LNCaP clone FGC (cell line): ENCODE data around the gene ZSWIM9.

ENCODE experiments used
- DNase-seq: peaks from one replicate; pipeline ENCODE4 v3.0.0-alpha.2; 2011; ENCODE audit warnings: low read depth
- H3K4me3 ChIP-seq: 2 replicates; pipeline ENCODE4 v1.5.1; 2011; ENCODE audit warnings: mild to moderate bottlenecking, low read depth, low read length, control low read depth
- TF ChIP-seq, protein P1 (sequence below): IDR thresholded peaks from 2 replicates; pipeline ENCODE4 v1.5.1; 2012; ENCODE audit warnings: mild to moderate bottlenecking; ENCODE audit not compliant: control insufficient read depth, insufficient read depth; ENCODE audit errors: extremely low read depth

Gene ZSWIM9

DNA sequence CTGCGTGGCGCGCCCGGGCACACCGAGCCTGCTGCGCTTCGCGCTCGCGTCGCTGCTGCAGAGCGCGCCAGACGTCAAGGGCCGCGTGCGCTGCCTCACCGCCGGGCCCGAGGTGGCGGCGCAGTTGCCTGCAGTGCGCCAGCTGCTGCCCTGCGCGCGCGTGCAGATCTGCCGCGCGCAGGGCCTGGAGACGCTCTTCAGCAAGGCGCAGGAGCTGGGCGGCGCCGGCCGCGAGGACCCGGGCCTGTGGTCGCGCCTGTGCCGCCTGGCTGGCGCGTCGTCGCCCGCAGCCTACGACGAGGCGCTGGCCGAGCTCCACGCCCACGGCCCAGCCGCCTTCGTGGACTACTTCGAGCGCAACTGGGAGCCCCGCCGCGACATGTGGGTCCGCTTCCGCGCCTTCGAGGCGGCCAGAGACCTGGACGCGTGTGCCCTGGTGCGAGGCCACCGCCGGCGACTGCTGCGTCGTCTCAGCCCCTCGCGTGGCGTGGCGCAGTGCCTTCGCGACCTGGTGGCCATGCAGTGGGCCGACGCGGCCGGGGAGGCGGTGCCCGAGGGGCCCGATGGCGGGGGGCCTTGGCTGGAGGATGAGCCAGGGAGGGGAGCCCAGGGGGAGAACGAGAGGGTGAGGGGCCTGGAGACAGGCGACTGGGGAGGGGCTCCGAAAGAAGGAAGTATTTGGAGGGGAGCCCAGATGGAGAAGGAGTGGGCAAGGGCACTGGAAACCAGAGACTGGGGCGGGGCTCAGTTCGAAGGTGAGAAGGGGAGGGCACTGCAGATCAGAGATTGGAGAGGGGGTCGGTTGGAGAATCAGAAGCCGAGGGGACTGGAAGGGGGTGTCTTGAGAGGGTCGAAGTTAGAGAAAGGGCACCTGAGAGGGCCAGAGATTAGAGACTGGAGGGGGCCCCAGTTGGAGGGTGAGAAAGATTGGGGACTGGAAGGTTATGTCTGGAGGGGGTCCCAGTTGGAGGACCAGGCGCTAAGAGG lies 24.7 kb downstream of the ZSWIM9 start:
- DNase-seq: no peak
- TF ChIP-seq, protein P1, sequence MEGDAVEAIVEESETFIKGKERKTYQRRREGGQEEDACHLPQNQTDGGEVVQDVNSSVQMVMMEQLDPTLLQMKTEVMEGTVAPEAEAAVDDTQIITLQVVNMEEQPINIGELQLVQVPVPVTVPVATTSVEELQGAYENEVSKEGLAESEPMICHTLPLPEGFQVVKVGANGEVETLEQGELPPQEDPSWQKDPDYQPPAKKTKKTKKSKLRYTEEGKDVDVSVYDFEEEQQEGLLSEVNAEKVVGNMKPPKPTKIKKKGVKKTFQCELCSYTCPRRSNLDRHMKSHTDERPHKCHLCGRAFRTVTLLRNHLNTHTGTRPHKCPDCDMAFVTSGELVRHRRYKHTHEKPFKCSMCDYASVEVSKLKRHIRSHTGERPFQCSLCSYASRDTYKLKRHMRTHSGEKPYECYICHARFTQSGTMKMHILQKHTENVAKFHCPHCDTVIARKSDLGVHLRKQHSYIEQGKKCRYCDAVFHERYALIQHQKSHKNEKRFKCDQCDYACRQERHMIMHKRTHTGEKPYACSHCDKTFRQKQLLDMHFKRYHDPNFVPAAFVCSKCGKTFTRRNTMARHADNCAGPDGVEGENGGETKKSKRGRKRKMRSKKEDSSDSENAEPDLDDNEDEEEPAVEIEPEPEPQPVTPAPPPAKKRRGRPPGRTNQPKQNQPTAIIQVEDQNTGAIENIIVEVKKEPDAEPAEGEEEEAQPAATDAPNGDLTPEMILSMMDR: no peak
- H3K4me3 ChIP-seq: no peak overlapping the region

- DNase-seq: no peak
- TF ChIP-seq, protein P1: no peak
- H3K4me3 ChIP-seq: no peak overlapping the region
Measured at GRCh38 chr19:48196321-48196763, 25.9 kb downstream of the ZSWIM9 start.

- H3K4me3 ChIP-seq: no peak overlapping the region
- TF ChIP-seq, protein P1: no peak
- no peak for DNase-seq
Measured at GRCh38 chr19:48196933-48197665, 26.6 kb downstream of the ZSWIM9 start.

DNA sequence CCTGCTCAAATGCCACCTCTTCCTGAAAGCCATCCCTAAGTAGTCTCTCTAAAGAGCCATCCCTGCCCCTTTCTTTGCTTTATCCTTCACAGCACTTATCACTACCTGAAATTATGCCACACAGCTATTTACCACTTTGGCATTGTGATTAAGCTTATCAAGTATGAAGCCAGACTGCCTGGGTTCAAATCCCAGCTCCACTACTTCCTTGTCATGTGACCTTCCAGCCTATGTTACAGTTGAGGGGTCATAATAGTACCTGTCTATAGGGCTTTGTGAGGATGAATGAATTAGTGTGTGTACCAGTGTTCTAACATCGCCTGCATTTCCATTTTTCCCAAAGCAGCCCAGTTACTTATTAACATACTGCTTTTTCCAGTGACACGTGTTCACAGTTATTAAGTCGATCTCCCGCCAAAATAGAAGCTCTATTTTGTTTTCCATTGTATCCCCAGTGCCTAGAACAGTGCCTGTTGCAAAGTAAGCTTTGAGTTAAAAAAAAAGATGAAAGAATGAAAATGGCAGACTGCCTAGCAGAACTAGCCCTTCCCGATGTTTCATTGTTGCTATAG lies 32.8 kb downstream of the ZSWIM9 start:
- TF ChIP-seq, protein P1: no peak
- H3K4me3 ChIP-seq: peak overlapping the region; percentile 61
- DNase-seq: no peak

DNA sequence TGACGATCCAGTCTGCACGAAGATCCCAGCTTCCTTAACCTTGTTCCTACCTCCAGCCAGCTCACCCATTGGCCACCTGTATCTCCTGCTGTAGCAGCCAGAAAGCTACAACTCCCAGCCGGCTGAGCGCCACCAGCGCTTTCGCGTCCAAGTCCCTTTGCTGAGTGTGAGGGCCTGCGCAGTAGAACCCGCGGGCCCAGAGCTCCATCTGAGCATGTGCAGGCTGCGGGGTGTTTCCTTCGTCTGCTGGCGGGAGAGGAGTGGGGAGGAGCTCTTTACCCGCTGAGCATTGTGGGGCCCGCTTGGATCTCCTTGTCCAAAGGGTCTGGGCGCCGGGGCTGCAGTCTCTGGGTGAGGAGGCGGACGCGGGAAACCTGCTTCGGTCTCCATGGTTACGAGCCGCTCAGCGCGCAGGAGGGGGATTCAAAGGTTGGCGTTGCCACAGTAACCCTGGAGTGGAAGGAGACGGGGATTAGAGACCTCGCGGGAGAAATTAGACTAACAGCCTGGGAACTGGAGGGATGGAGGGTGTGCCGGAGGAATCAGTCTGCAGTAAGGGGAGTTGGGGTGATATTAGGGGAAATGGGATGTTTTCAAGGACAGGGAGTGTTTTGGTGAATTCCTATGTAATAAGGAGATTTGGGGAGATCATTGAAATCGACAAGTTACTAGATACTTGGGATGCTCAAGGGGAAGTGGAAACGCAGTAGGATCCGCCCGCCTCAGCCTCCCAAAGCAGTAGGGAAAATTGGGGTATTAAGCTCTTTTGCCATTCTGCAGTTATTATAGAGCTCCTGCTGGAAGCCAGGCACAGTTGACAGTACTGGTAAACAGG lies 33.5 kb downstream of the ZSWIM9 start:
- peak; percentile 93 for DNase-seq
- H3K4me3 ChIP-seq: peak overlapping the region; percentile 61
- TF ChIP-seq, protein P1: no peak

- DNase-seq: peak; percentile 13
- TF ChIP-seq, protein P1: no peak
- H3K4me3 ChIP-seq: no peak overlapping the region
Measured at GRCh38 chr19:48206397-48207093, 36.1 kb downstream of the ZSWIM9 start.
